Endothelial cell (in vitro differentiated cells): ENCODE measurements around the gene AFF1. TPM values are rescaled to one million over a fixed set of nuclear protein-coding genes. Genes with fewer than 3 reads are reported as not detected.

ENCODE experiments used
- DNase-seq: peaks from one replicate; pipeline ENCODE4 v3.0.0; 2021; ENCODE audit warnings: low spot score
- H3K27ac Mint-ChIP-seq: one replicate; pipeline ENCODE4 v1.8.0; 2021; ENCODE audit warnings: mixed read lengths, inconsistent platforms; ENCODE audit not compliant: unreplicated experiment
- H3K27me3 Mint-ChIP-seq: one replicate; pipeline ENCODE4 v1.8.0; 2021; ENCODE audit warnings: mild to moderate bottlenecking, moderate library complexity, mixed read lengths, inconsistent platforms; ENCODE audit not compliant: unreplicated experiment
- H3K36me3 Mint-ChIP-seq: one replicate; pipeline ENCODE4 v1.8.0; 2021; ENCODE audit warnings: mild to moderate bottlenecking, low read depth, mixed read lengths, inconsistent platforms; ENCODE audit not compliant: unreplicated experiment
- H3K4me1 Mint-ChIP-seq: one replicate; pipeline ENCODE4 v1.8.0; 2021; ENCODE audit warnings: mild to moderate bottlenecking, mixed read lengths, inconsistent platforms; ENCODE audit not compliant: unreplicated experiment
- H3K4me3 Mint-ChIP-seq: one replicate; pipeline ENCODE4 v1.8.0; 2021; ENCODE audit warnings: mild to moderate bottlenecking, mixed read lengths, inconsistent platforms; ENCODE audit not compliant: unreplicated experiment
- H3K9me3 Mint-ChIP-seq: one replicate; pipeline ENCODE4 v1.8.0; 2021; ENCODE audit warnings: mixed read lengths, inconsistent platforms; ENCODE audit not compliant: unreplicated experiment
- CTCF ChIP-seq: fragments of 200-600 bp; sonication (generic); IDR thresholded peaks from one replicate; pipeline ENCODE4 v1.5.0; 2021; ENCODE audit warnings: antibody characterized with exemption; ENCODE audit not compliant: unreplicated experiment
- total RNA-seq: library from RNA; stranded (reverse); fragmentation: NEBNext Ultra II Directional; extraction: Animal tissue kit (Norgen Biotek cat#: 25700); gene quantifications from one replicate; pipeline ENCODE4 v1.2.1, GENCODE V29; 2021; ENCODE audit not compliant: unreplicated experiment

AFF1 gene
- total RNA-seq, 1 donor from 2014 or later, result 93.1 TPM

DNA sequence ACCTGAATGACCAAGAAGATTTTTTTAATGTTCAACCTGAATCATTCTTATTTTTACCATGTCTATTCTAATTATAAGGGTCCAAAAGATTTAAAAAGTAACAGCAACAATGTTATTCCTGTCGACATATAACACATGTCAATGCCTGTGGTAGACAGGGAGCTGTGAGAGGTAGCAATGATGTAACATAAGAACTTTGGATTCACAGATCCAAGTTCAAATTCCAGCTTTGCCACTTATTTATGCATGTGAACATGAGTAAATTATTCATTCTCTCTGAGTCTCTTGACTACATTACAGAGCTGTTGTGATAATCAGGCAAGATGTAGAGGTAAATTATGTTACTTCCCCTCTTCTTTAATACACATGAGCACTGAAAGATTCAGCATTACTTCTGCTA, 231.1 kb downstream of the AFF1 start:
- no peaks in the 10 kb centered on the region for H3K4me1 Mint-ChIP-seq
- H3K27ac Mint-ChIP-seq, result no peak overlapping the region
- H3K27me3 Mint-ChIP-seq, result no peaks in the 10 kb centered on the region
- no peak for DNase-seq
- H3K36me3 Mint-ChIP-seq, result no peaks in the 10 kb centered on the region
- no peak overlapping the region for H3K4me3 Mint-ChIP-seq
- H3K9me3 Mint-ChIP-seq, result no peaks in the 10 kb centered on the region
- TF ChIP-seq CTCF, result no peak

GRCh38 chr4:87166296-87166854, 231.6 kb downstream of the AFF1 start:
- H3K27ac Mint-ChIP-seq, result no peak overlapping the region

DNA sequence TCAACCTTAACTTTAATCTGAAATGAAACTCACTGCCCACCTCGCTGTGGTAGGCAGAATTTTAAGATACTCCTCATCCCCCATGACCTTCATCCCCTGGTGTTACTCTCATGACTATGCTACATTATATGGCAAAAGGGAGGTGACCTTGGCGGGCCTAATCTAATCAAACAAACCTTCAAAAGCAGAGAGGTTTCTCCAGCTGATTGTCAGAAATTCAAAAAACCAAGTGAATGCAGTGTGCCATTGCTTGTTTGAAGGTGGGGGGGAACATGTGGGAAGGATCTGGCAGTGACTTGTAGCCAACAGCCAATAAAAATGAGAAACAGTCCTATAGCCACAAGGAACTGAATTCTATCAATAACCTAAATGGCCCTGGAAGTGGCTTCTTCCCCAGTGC, 237.1 kb downstream of the AFF1 start:
- Mint-ChIP-seq H3K4me3 (no peak overlapping the region), H3K36me3 (no peaks in the 10 kb centered on the region), H3K27ac (no peak overlapping the region), H3K4me1 (no peaks in the 10 kb centered on the region), H3K27me3 (no peaks in the 10 kb centered on the region), H3K9me3 (no peaks in the 10 kb centered on the region)
- no peak for DNase-seq
- TF ChIP-seq CTCF, result no peak

More at GRCh38 chr4:87166296-87166854, 231.6 kb downstream of the AFF1 start:
- Mint-ChIP-seq H3K36me3 (no peaks in the 10 kb centered on the region), H3K4me1 (no peaks in the 10 kb centered on the region), H3K27me3 (no peaks in the 10 kb centered on the region), H3K9me3 (no peaks in the 10 kb centered on the region), H3K4me3 (no peak overlapping the region)
- no peak for TF ChIP-seq CTCF
- DNase-seq, result no peak

- H3K4me3 Mint-ChIP-seq, result no peak overlapping the region
- DNase-seq, result no peak
- no peaks in the 10 kb centered on the region for H3K9me3 Mint-ChIP-seq
- H3K4me1 Mint-ChIP-seq, result no peaks in the 10 kb centered on the region
- H3K36me3 Mint-ChIP-seq, result no peaks in the 10 kb centered on the region
- TF ChIP-seq CTCF, result no peak
- no peaks in the 10 kb centered on the region for H3K27me3 Mint-ChIP-seq
- no peak overlapping the region for H3K27ac Mint-ChIP-seq
Observed at GRCh38 chr4:87174672-87175071, 239.9 kb downstream of the AFF1 start.

DNA sequence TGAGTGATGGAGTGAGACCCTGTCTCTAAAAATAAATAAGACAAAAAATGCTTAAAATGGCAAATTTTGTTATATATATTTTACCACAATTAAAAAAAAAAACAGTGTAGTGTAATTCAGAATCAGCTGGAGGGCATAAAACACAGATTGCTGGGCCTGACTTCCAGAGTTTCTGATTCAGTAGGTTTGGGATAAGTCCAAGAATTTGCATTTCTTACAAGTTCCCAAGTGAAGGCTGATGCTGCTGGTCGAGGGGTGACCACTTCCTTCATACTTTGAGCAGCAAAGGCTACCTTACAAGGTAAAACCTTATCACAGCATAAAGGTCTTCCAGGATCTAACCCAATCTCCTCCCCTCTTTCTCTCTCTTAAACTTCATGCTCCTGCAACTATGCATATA, 244.9 kb downstream of the AFF1 start:
- Mint-ChIP-seq H3K4me3 (no peak overlapping the region), H3K27me3 (no peaks in the 10 kb centered on the region), H3K27ac (no peak overlapping the region), H3K9me3 (no peaks in the 10 kb centered on the region), H3K36me3 (no peaks in the 10 kb centered on the region), H3K4me1 (no peaks in the 10 kb centered on the region)
- DNase-seq, result no peak
- TF ChIP-seq CTCF, result no peak
